Measurements from ENCODE around the gene CAP1.
"Not testable (repeated sequence)": the region's sequence is repeated elsewhere in the genome, so short reads cannot be mapped to it uniquely, and the experiment has no call there.

Gene CAP1

GRCh38 chr1:40040511-40041465 is at the start of gene CAP1:
Gene CAP1 (plus strand): TSS chr1:40040729. CDS start chr1:40059347, 18,618 bp downstream.
- DNase-seq: peak; percentile 85 to 93

- no peak for DNase-seq
These were observed 48.3 kb upstream of the CAP1 start for GRCh38 chr1:39992234-39992633.

GRCh38 chr1:39992888-39993287 is 47.6 kb upstream of the CAP1 start:
- DNase-seq: no peak

- no peak for DNase-seq
These were observed 44.5 kb upstream of the CAP1 start for GRCh38 chr1:39995973-39996393.

GRCh38 chr1:39996396-39997004 is 44.0 kb upstream of the CAP1 start:
- no peak for DNase-seq

- DNase-seq: no peak
These were observed 39.1 kb upstream of the CAP1 start for GRCh38 chr1:40001456-40001855.

GRCh38 chr1:40003156-40004093 is 37.1 kb upstream of the CAP1 start:
- DNase-seq: no peak

- no peak for DNase-seq
These were observed 35.7 kb upstream of the CAP1 start for GRCh38 chr1:40004857-40005256.

- DNase-seq: not testable (repeated sequence)
These were observed 33.0 kb upstream of the CAP1 start for GRCh38 chr1:40007481-40008034.

GRCh38 chr1:40011198-40011597 is 29.3 kb upstream of the CAP1 start:
- DNase-seq: no peak

- DNase-seq: peak in 1 of 2 experiments; percentile 14
These were observed 26.2 kb upstream of the CAP1 start for GRCh38 chr1:40014253-40014706.

- peak; percentile 49 to 66 for DNase-seq
These were observed 25.5 kb upstream of the CAP1 start for GRCh38 chr1:40014812-40015594.

GRCh38 chr1:40017951-40018575 is 22.5 kb upstream of the CAP1 start:
- DNase-seq: no peak

- DNase-seq: no peak
These were observed 20.0 kb upstream of the CAP1 start for GRCh38 chr1:40020447-40021085.

GRCh38 chr1:40023379-40023944 is 17.1 kb upstream of the CAP1 start:
- DNase-seq: no peak

GRCh38 chr1:40024671-40025070 is 15.9 kb upstream of the CAP1 start:
- DNase-seq: no peak

GRCh38 chr1:40027647-40028046 is 12.9 kb upstream of the CAP1 start:
- no peak for DNase-seq

GRCh38 chr1:40029608-40030007 is 10.9 kb upstream of the CAP1 start:
- no peak for DNase-seq

- DNase-seq: no peak
These were observed 9.9 kb upstream of the CAP1 start for GRCh38 chr1:40030528-40031135.

Data from SW 1271 (cell line).